DMS153 treated with DMSO at 0.1 percent for 48 hours (cell line): ENCODE measurements around the gene COL13A1.

Experiments
- DNase-seq: peaks from one replicate; lab custom pipeline; 2025; ENCODE audit not compliant: unreplicated experiment; lab: John Stamatoyannopoulos, UW

Gene COL13A1

GRCh38 chr10:69865450-69865849 lies 63.7 kb downstream of the COL13A1 start:
- no peak for DNase-seq

- no peak for DNase-seq
Measured at GRCh38 chr10:69866246-69866687, 64.6 kb downstream of the COL13A1 start.

- DNase-seq, result no peak
Measured at GRCh38 chr10:69866688-69867461, 65.2 kb downstream of the COL13A1 start.

GRCh38 chr10:69867699-69868558 lies 66.2 kb downstream of the COL13A1 start:
- no peak for DNase-seq

GRCh38 chr10:69868821-69869220 lies 67.1 kb downstream of the COL13A1 start:
- no peak for DNase-seq

- no peak for DNase-seq
Measured at GRCh38 chr10:69869291-69869961, 67.7 kb downstream of the COL13A1 start.

GRCh38 chr10:69870591-69870990 lies 68.9 kb downstream of the COL13A1 start:
- DNase-seq, result no peak

- DNase-seq, result no peak
Measured at GRCh38 chr10:69871074-69871473, 69.4 kb downstream of the COL13A1 start.

- no peak for DNase-seq
Measured at GRCh38 chr10:69872323-69872722, 70.6 kb downstream of the COL13A1 start.

- DNase-seq, result no peak
Measured at GRCh38 chr10:69873135-69873639, 71.5 kb downstream of the COL13A1 start.

GRCh38 chr10:69874449-69874848 lies 72.7 kb downstream of the COL13A1 start:
- no peak for DNase-seq

- no peak for DNase-seq
Measured at GRCh38 chr10:69875856-69876255, 74.2 kb downstream of the COL13A1 start.

- DNase-seq, result no peak
Measured at GRCh38 chr10:69876286-69876685, 74.6 kb downstream of the COL13A1 start.

GRCh38 chr10:69876931-69877330 lies 75.2 kb downstream of the COL13A1 start:
- DNase-seq, result no peak

- no peak for DNase-seq
Measured at GRCh38 chr10:69878038-69878437, 76.3 kb downstream of the COL13A1 start.

GRCh38 chr10:69878951-69879350 lies 77.2 kb downstream of the COL13A1 start:
- no peak for DNase-seq

- no peak for DNase-seq
Measured at GRCh38 chr10:69879634-69880257, 78.0 kb downstream of the COL13A1 start.

GRCh38 chr10:69880301-69881081 lies 78.8 kb downstream of the COL13A1 start:
- no peak for DNase-seq

- DNase-seq, result no peak
Measured at GRCh38 chr10:69881202-69881601, 79.5 kb downstream of the COL13A1 start.
